CD4-positive, alpha-beta T cell (primary cell): ENCODE measurements around the gene TMEM233. TPM values are rescaled to one million over a fixed set of nuclear protein-coding genes. Genes with fewer than 3 reads are reported as not detected.

Experiments used
- ATAC-seq: fragments of 200-7000 bp; cut with Tn5 transposase; one replicate; pipeline ENCODE4 v1.10.0; 2022; ENCODE audit warnings: mild to moderate bottlenecking; ENCODE audit not compliant: poor library complexity
- CTCF ChIA-PET: fragments of 350-600 bp; sonication (Branson Sonifier 250); formaldehyde crosslinking; loops from one replicate; lab custom pipeline; 2021; ENCODE audit warnings: antibody characterized with exemption, inconsistent platforms; lab: Charles Lee
- POLR2A ChIA-PET: fragments of 350-600 bp; sonication (Branson Sonifier 250); formaldehyde crosslinking; loops from one replicate; lab custom pipeline; 2021; ENCODE audit warnings: antibody characterized with exemption, inconsistent platforms; lab: Charles Lee
- DNase-seq, 14 experiments: peaks; one replicate each; pipeline ENCODE4 v3.0.0-alpha.2; 2013 to 2020; ENCODE audit warnings: mixed read lengths in 2 of 14
- H3K27ac ChIP-seq, 2 donors: one replicate each; pipeline versions ENCODE4 v1.5.1 to v1.7.0; 2013; ENCODE audit warnings: low read length in 2 of 2, low read depth in 1 of 2, mild to moderate bottlenecking in 1 of 2
- H3K27me3 ChIP-seq, 2 experiments: 1 replicate in 1 of 2; 2 replicates in 1 of 2; pipeline versions ENCODE4 v1.6.1 to v1.7.0; 2013; ENCODE audit warnings: low read length in 2 of 2, control low read depth in 1 of 2, mild to moderate bottlenecking in 1 of 2, moderate library complexity in 1 of 2; ENCODE audit not compliant: insufficient read depth in 2 of 2, control insufficient read depth in 1 of 2
- H3K36me3 ChIP-seq: one replicate; pipeline ENCODE4 v1.6.1; 2013; ENCODE audit warnings: low read length, control low read depth; ENCODE audit not compliant: insufficient read depth
- H3K4me1 ChIP-seq: one replicate; pipeline ENCODE4 v1.6.1; 2013; ENCODE audit warnings: low read length, control low read depth; ENCODE audit not compliant: insufficient read depth
- H3K4me3 ChIP-seq: one replicate; pipeline ENCODE4 v1.5.1; 2013; ENCODE audit warnings: mild to moderate bottlenecking, low read length, moderate library complexity
- H3K9me3 ChIP-seq, 2 experiments: 1 replicate in 1 of 2; 2 replicates in 1 of 2; pipeline versions ENCODE4 v1.6.1 to v1.7.0; 2013; ENCODE audit warnings: low read length in 2 of 2, mild to moderate bottlenecking in 2 of 2, control low read depth in 1 of 2, moderate library complexity in 1 of 2; ENCODE audit not compliant: control insufficient read depth in 1 of 2, insufficient read depth in 1 of 2
- H3K27ac Mint-ChIP-seq: one replicate; pipeline ENCODE4 v1.8.0; 2020; ENCODE audit warnings: mixed read lengths
- H3K27me3 Mint-ChIP-seq: one replicate; pipeline ENCODE4 v1.8.0; 2021; ENCODE audit warnings: mixed read lengths
- H3K36me3 Mint-ChIP-seq: one replicate; pipeline ENCODE4 v1.8.0; 2021; ENCODE audit warnings: low read depth, mixed read lengths
- H3K4me1 Mint-ChIP-seq: one replicate; pipeline ENCODE4 v1.8.0; 2021; ENCODE audit warnings: low read depth, mixed read lengths
- H3K4me3 Mint-ChIP-seq: one replicate; pipeline ENCODE4 v1.8.0; 2020; ENCODE audit warnings: mild to moderate bottlenecking, mixed read lengths
- H3K9me3 Mint-ChIP-seq: one replicate; pipeline ENCODE4 v1.8.0; 2020; ENCODE audit warnings: mixed read lengths
- intact Hi-C, 2 experiments: fragments of 100-400 bp; cut with DNase I in 1 of 2; cut with micrococcal nuclease in 1 of 2; formaldehyde crosslinking; loops; one replicate each; pipeline versions ENCODE4 v1.15.1 to v1.9.0; 2023 to 2025; cut with DNase I, micrococcal nuclease
- total RNA-seq, 174 experiments: library from RNA in 2 of 174; stranded (reverse) in 2 of 174; gene quantifications; one replicate each; pipeline ENCODE4 v1.2.3 and lab custom pipeline; 2021 to 2026
- TF ChIP-seq, protein P1 (sequence below): fragments of 200-600 bp; IDR thresholded peaks from one replicate; pipeline ENCODE4 v1.8.0; 2022; ENCODE audit warnings: antibody characterized with exemption, mild to moderate bottlenecking

The TMEM233 gene
- total RNA-seq, 2 experiments from 2014 or later: not detected

DNA sequence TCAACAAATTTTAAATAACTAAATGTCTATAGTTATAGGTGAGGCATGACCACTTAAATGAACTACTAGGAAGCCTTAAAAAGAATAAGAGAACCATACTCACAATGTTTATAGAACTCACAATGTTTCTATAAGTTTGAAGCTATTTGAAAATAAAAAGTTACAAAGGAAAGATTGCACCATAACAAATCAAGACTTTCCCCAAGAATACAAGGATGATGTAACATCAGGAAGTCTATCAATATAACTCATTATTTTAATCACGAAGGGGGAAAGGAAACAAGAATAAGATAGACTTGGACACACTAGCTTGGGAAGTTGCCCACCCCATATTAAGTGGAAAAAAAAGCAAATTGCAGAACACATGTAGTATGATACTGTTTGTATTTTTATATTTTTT, 26.9 kb downstream of the TMEM233 start:
- no peak overlapping the region for H3K4me3 ChIP-seq
- no peaks in the 10 kb centered on the region for H3K36me3 ChIP-seq
- H3K4me3 Mint-ChIP-seq: no peak overlapping the region
- no peak for DNase-seq
- H3K9me3 Mint-ChIP-seq: peaks cover 3% of the 10 kb centered on the region
- intact Hi-C loops: no loop called here
- no peaks in the 10 kb centered on the region for H3K4me1 Mint-ChIP-seq
- peaks cover 4 to 8% of the 10 kb centered on the region in 2 experiments for H3K27me3 ChIP-seq
- no peak for ATAC-seq
- H3K36me3 Mint-ChIP-seq: no peaks in the 10 kb centered on the region
- ChIA-PET POLR2A (no interaction called here), CTCF (no interaction called here)
- H3K27me3 Mint-ChIP-seq: peaks cover 61% of the 10 kb centered on the region
- no peaks in the 10 kb centered on the region for H3K9me3 ChIP-seq
- no peak overlapping the region for H3K27ac Mint-ChIP-seq
- H3K27ac ChIP-seq: no peak overlapping the region
- TF ChIP-seq, protein P1, sequence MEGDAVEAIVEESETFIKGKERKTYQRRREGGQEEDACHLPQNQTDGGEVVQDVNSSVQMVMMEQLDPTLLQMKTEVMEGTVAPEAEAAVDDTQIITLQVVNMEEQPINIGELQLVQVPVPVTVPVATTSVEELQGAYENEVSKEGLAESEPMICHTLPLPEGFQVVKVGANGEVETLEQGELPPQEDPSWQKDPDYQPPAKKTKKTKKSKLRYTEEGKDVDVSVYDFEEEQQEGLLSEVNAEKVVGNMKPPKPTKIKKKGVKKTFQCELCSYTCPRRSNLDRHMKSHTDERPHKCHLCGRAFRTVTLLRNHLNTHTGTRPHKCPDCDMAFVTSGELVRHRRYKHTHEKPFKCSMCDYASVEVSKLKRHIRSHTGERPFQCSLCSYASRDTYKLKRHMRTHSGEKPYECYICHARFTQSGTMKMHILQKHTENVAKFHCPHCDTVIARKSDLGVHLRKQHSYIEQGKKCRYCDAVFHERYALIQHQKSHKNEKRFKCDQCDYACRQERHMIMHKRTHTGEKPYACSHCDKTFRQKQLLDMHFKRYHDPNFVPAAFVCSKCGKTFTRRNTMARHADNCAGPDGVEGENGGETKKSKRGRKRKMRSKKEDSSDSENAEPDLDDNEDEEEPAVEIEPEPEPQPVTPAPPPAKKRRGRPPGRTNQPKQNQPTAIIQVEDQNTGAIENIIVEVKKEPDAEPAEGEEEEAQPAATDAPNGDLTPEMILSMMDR: no peak
- no peaks in the 10 kb centered on the region for H3K4me1 ChIP-seq

DNA sequence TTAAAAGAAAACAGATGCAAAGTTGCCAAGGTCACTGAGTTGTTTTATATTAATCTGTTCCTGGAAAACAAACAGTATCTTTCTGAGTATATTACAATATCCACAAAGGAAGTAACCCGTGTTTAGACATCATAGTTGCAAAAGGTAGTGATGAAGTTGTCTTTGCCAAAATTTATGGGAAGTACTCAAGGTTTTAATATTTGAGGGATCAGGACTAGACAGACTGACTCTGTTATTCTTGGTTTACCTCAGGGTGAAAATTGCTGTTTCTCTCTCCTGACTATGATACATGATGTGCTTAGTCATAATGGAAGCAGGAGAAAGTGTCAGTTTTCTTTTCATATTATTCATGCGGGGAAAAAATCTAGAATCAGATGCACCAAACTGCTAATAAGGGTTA, 28.3 kb downstream of the TMEM233 start:
- H3K27ac Mint-ChIP-seq: no peak overlapping the region
- no peaks in the 10 kb centered on the region for H3K9me3 ChIP-seq
- peaks cover 4 to 8% of the 10 kb centered on the region in 2 experiments for H3K27me3 ChIP-seq
- ATAC-seq: no peak
- H3K36me3 Mint-ChIP-seq: no peaks in the 10 kb centered on the region
- POLR2A ChIA-PET: no interaction called here
- H3K27me3 Mint-ChIP-seq: peaks cover 56% of the 10 kb centered on the region
- H3K36me3 ChIP-seq: no peaks in the 10 kb centered on the region
- no peak overlapping the region for H3K4me3 Mint-ChIP-seq
- CTCF ChIA-PET: no interaction called here
- no peaks in the 10 kb centered on the region for H3K4me1 ChIP-seq
- H3K4me1 Mint-ChIP-seq: no peaks in the 10 kb centered on the region
- no peak overlapping the region for H3K27ac ChIP-seq
- no peak for DNase-seq
- intact Hi-C loops: no loop called here
- H3K9me3 Mint-ChIP-seq: peaks cover 3% of the 10 kb centered on the region
- H3K4me3 ChIP-seq: no peak overlapping the region
- TF ChIP-seq, protein P1: no peak

DNA sequence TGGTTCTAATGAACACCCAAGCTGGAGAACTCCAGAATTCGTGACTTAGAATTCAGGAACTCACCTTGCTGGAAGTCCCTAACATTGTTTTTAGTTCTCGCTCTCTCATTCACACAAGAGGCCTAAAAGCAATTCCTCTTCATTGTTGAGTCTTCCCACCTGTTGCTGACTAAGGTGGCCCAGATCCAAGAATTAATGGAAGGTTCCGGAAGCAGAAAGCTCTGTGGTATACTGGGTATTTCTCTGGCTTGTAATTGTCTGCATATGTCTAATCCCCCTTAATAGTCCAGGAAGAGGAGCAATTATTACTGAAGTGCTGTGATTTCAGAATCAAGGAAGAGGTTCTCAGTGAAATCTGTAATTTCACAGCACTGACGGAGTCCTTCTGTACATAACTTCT, 31.4 kb downstream of the TMEM233 start:
- no peak overlapping the region for H3K27ac Mint-ChIP-seq
- no peaks in the 10 kb centered on the region for H3K4me1 ChIP-seq
- no peaks in the 10 kb centered on the region for H3K36me3 ChIP-seq
- no peak overlapping the region for H3K4me3 ChIP-seq
- H3K9me3 Mint-ChIP-seq: no peaks in the 10 kb centered on the region
- no peak overlapping the region for H3K4me3 Mint-ChIP-seq
- no peaks in the 10 kb centered on the region for H3K4me1 Mint-ChIP-seq
- TF ChIP-seq, protein P1: no peak
- H3K27me3 ChIP-seq: peaks cover 4 to 8% of the 10 kb centered on the region in 2 experiments
- CTCF ChIA-PET: no interaction called here
- DNase-seq (no peak), ATAC-seq (no peak)
- H3K36me3 Mint-ChIP-seq: no peaks in the 10 kb centered on the region
- intact Hi-C loops: no loop called here
- no peaks in the 10 kb centered on the region for H3K9me3 ChIP-seq
- peaks cover 47% of the 10 kb centered on the region for H3K27me3 Mint-ChIP-seq
- no peak overlapping the region for H3K27ac ChIP-seq
- POLR2A ChIA-PET: no interaction called here
